ENCODE results near the gene DPP6.

DPP6 gene

GRCh38 chr7:154783281-154783909 is 731.2 kb downstream of the DPP6 start:
- no peaks in the 10 kb centered on the region for H3K4me1 ChIP-seq (ENCODE audit: control insufficient read depth, insufficient read depth, low read length)
- no peak overlapping the region for H3K27ac ChIP-seq (ENCODE audit: low read depth, low read length)
- no peak overlapping the region for H3K4me3 ChIP-seq (ENCODE audit: low read depth, low read length)
- H3K36me3 ChIP-seq (ENCODE audit: control insufficient read depth, insufficient read depth, low read length) = no peaks in the 10 kb centered on the region
- H3K27me3 ChIP-seq (ENCODE audit: control insufficient read depth, insufficient read depth, low read length) = no peaks in the 10 kb centered on the region
- H3K9ac ChIP-seq (ENCODE audit: low read depth, low read length) = no peak overlapping the region
- no peaks in the 10 kb centered on the region for H3K9me3 ChIP-seq (ENCODE audit: control insufficient read depth, insufficient read depth, low read length)

GRCh38 chr7:154785898-154786297 is 733.7 kb downstream of the DPP6 start:
- H3K27me3 ChIP-seq (ENCODE audit: control insufficient read depth, insufficient read depth, low read length) = no peaks in the 10 kb centered on the region
- no peaks in the 10 kb centered on the region for H3K9me3 ChIP-seq (ENCODE audit: control insufficient read depth, insufficient read depth, low read length)
- H3K4me1 ChIP-seq (ENCODE audit: control insufficient read depth, insufficient read depth, low read length) = no peaks in the 10 kb centered on the region
- H3K36me3 ChIP-seq (ENCODE audit: control insufficient read depth, insufficient read depth, low read length) = no peaks in the 10 kb centered on the region
- H3K27ac ChIP-seq (ENCODE audit: low read depth, low read length) = no peak overlapping the region
- no peak overlapping the region for H3K9ac ChIP-seq (ENCODE audit: low read depth, low read length)
- H3K4me3 ChIP-seq (ENCODE audit: low read depth, low read length) = no peak overlapping the region

- no peaks in the 10 kb centered on the region for H3K9me3 ChIP-seq (ENCODE audit: control insufficient read depth, insufficient read depth, low read length)
- 0 out of 2 replicates have a peak, but pooled peaks cover 5% of the 10 kb centered on the region for H3K27me3 ChIP-seq (ENCODE audit: control insufficient read depth, insufficient read depth, low read length)
- no peaks in the 10 kb centered on the region for H3K36me3 ChIP-seq (ENCODE audit: control insufficient read depth, insufficient read depth, low read length)
- no peak overlapping the region for H3K9ac ChIP-seq (ENCODE audit: low read depth, low read length)
- no peaks in the 10 kb centered on the region for H3K4me1 ChIP-seq (ENCODE audit: control insufficient read depth, insufficient read depth, low read length)
- no peak overlapping the region for H3K27ac ChIP-seq (ENCODE audit: low read depth, low read length)
- H3K4me3 ChIP-seq (ENCODE audit: low read depth, low read length) = no peak overlapping the region
These were observed 737.2 kb downstream of the DPP6 start for GRCh38 chr7:154789404-154789803.

GRCh38 chr7:154791611-154792010 is 739.4 kb downstream of the DPP6 start:
- no peaks in the 10 kb centered on the region for H3K4me1 ChIP-seq (ENCODE audit: control insufficient read depth, insufficient read depth, low read length)
- no peaks in the 10 kb centered on the region for H3K9me3 ChIP-seq (ENCODE audit: control insufficient read depth, insufficient read depth, low read length)
- H3K9ac ChIP-seq (ENCODE audit: low read depth, low read length) = no peak overlapping the region
- H3K36me3 ChIP-seq (ENCODE audit: control insufficient read depth, insufficient read depth, low read length) = no peaks in the 10 kb centered on the region
- H3K4me3 ChIP-seq (ENCODE audit: low read depth, low read length) = no peak overlapping the region
- no peak overlapping the region for H3K27ac ChIP-seq (ENCODE audit: low read depth, low read length)
- 0 out of 2 replicates have a peak, but pooled peaks cover 5% of the 10 kb centered on the region for H3K27me3 ChIP-seq (ENCODE audit: control insufficient read depth, insufficient read depth, low read length)

- no peaks in the 10 kb centered on the region for H3K36me3 ChIP-seq (ENCODE audit: control insufficient read depth, insufficient read depth, low read length)
- H3K4me1 ChIP-seq (ENCODE audit: control insufficient read depth, insufficient read depth, low read length) = no peaks in the 10 kb centered on the region
- no peak overlapping the region for H3K27ac ChIP-seq (ENCODE audit: low read depth, low read length)
- no peak overlapping the region for H3K4me3 ChIP-seq (ENCODE audit: low read depth, low read length)
- H3K27me3 ChIP-seq (ENCODE audit: control insufficient read depth, insufficient read depth, low read length) = 0 out of 2 replicates have a peak, but pooled peaks cover 5% of the 10 kb centered on the region
- no peaks in the 10 kb centered on the region for H3K9me3 ChIP-seq (ENCODE audit: control insufficient read depth, insufficient read depth, low read length)
- no peak overlapping the region for H3K9ac ChIP-seq (ENCODE audit: low read depth, low read length)
These were observed 740.3 kb downstream of the DPP6 start for GRCh38 chr7:154792436-154793055.

GRCh38 chr7:154794147-154794780 is 742.1 kb downstream of the DPP6 start:
- no peak overlapping the region for H3K9ac ChIP-seq (ENCODE audit: low read depth, low read length)
- peak overlapping the region; percentile 56 for H3K4me3 ChIP-seq (ENCODE audit: low read depth, low read length)

GRCh38 chr7:154795014-154795413 is 742.8 kb downstream of the DPP6 start:
- Histone ChIP-seq H3K9me3 (ENCODE audit: control insufficient read depth, insufficient read depth, low read length) (no peaks in the 10 kb centered on the region), H3K4me3 (ENCODE audit: low read depth, low read length) (no peak overlapping the region), H3K27me3 (ENCODE audit: control insufficient read depth, insufficient read depth, low read length) (0 out of 2 replicates have a peak, but pooled peaks cover 5% of the 10 kb centered on the region), H3K27ac (ENCODE audit: low read depth, low read length) (no peak overlapping the region), H3K9ac (ENCODE audit: low read depth, low read length) (no peak overlapping the region), H3K36me3 (ENCODE audit: control insufficient read depth, insufficient read depth, low read length) (no peaks in the 10 kb centered on the region), H3K4me1 (ENCODE audit: control insufficient read depth, insufficient read depth, low read length) (no peaks in the 10 kb centered on the region)

More at GRCh38 chr7:154794147-154794780, 742.1 kb downstream of the DPP6 start:
- H3K4me1 ChIP-seq (ENCODE audit: control insufficient read depth, insufficient read depth, low read length) = no peaks in the 10 kb centered on the region
- H3K27me3 ChIP-seq (ENCODE audit: control insufficient read depth, insufficient read depth, low read length) = 0 out of 2 replicates have a peak, but pooled peaks cover 5% of the 10 kb centered on the region
- H3K27ac ChIP-seq (ENCODE audit: low read depth, low read length) = no peak overlapping the region
- H3K36me3 ChIP-seq (ENCODE audit: control insufficient read depth, insufficient read depth, low read length) = no peaks in the 10 kb centered on the region
- no peaks in the 10 kb centered on the region for H3K9me3 ChIP-seq (ENCODE audit: control insufficient read depth, insufficient read depth, low read length)

- H3K9me3 ChIP-seq (ENCODE audit: control insufficient read depth, insufficient read depth, low read length) = no peaks in the 10 kb centered on the region
- H3K36me3 ChIP-seq (ENCODE audit: control insufficient read depth, insufficient read depth, low read length) = no peaks in the 10 kb centered on the region
- no peak overlapping the region for H3K4me3 ChIP-seq (ENCODE audit: low read depth, low read length)
- no peaks in the 10 kb centered on the region for H3K4me1 ChIP-seq (ENCODE audit: control insufficient read depth, insufficient read depth, low read length)
- H3K27ac ChIP-seq (ENCODE audit: low read depth, low read length) = no peak overlapping the region
- H3K9ac ChIP-seq (ENCODE audit: low read depth, low read length) = no peak overlapping the region
- H3K27me3 ChIP-seq (ENCODE audit: control insufficient read depth, insufficient read depth, low read length) = 0 out of 2 replicates have a peak, but pooled peaks cover 5% of the 10 kb centered on the region
These were observed 743.2 kb downstream of the DPP6 start for GRCh38 chr7:154795437-154795836.

GRCh38 chr7:154804449-154804848 is 752.3 kb downstream of the DPP6 start:
- H3K4me1 ChIP-seq (ENCODE audit: control insufficient read depth, insufficient read depth, low read length) = no peaks in the 10 kb centered on the region
- H3K27me3 ChIP-seq (ENCODE audit: control insufficient read depth, insufficient read depth, low read length) = no peaks in the 10 kb centered on the region
- no peaks in the 10 kb centered on the region for H3K36me3 ChIP-seq (ENCODE audit: control insufficient read depth, insufficient read depth, low read length)
- no peak overlapping the region for H3K4me3 ChIP-seq (ENCODE audit: low read depth, low read length)
- H3K27ac ChIP-seq (ENCODE audit: low read depth, low read length) = no peak overlapping the region
- no peaks in the 10 kb centered on the region for H3K9me3 ChIP-seq (ENCODE audit: control insufficient read depth, insufficient read depth, low read length)
- H3K9ac ChIP-seq (ENCODE audit: low read depth, low read length) = no peak overlapping the region

GRCh38 chr7:154812027-154812426 is 759.8 kb downstream of the DPP6 start:
- peaks cover 12% of the 10 kb centered on the region for H3K9me3 ChIP-seq (ENCODE audit: control insufficient read depth, insufficient read depth, low read length)
- no peak overlapping the region for H3K4me3 ChIP-seq (ENCODE audit: low read depth, low read length)
- H3K9ac ChIP-seq (ENCODE audit: low read depth, low read length) = no peak overlapping the region
- no peaks in the 10 kb centered on the region for H3K4me1 ChIP-seq (ENCODE audit: control insufficient read depth, insufficient read depth, low read length)
- H3K27me3 ChIP-seq (ENCODE audit: control insufficient read depth, insufficient read depth, low read length) = no peaks in the 10 kb centered on the region
- no peaks in the 10 kb centered on the region for H3K36me3 ChIP-seq (ENCODE audit: control insufficient read depth, insufficient read depth, low read length)
- H3K27ac ChIP-seq (ENCODE audit: low read depth, low read length) = no peak overlapping the region
